Left ventricle myocardium inferior (tissue), 1 donor: Measurements from ENCODE around the gene ENTPD8. TPM values are rescaled to one million over a fixed set of nuclear protein-coding genes. Genes with fewer than 3 reads are reported as not detected.
"Not testable (repeated sequence)": the region's sequence is repeated elsewhere in the genome, so short reads cannot be mapped to it uniquely, and the experiment has no call there.

Source experiments
- DNase-seq: peaks from one replicate; pipeline ENCODE4 v3.0.0-alpha.2; 2020
- H3K27ac ChIP-seq: fragments of 200-600 bp; replicated peaks from 2 replicates; pipeline ENCODE4 v1.8.0; 2021
- H3K27me3 ChIP-seq: fragments of 200-600 bp; 2 replicates; pipeline ENCODE4 v1.8.0; 2021; ENCODE audit warnings: low read depth
- H3K36me3 ChIP-seq: fragments of 200-600 bp; 2 replicates; pipeline ENCODE4 v1.8.0; 2021
- H3K4me1 ChIP-seq: fragments of 200-600 bp; 2 replicates; pipeline ENCODE4 v1.8.0; 2021
- H3K4me3 ChIP-seq: fragments of 200-600 bp; 2 replicates; pipeline ENCODE4 v1.8.0; 2021; ENCODE audit warnings: mild to moderate bottlenecking, moderate library complexity
- H3K9me3 ChIP-seq: fragments of 200-600 bp; replicated peaks from 2 replicates; pipeline ENCODE4 v1.8.0; 2021
- intact Hi-C: fragments of 100-400 bp; cut with micrococcal nuclease; formaldehyde crosslinking; loops from one replicate; pipeline ENCODE4 v1.11.0; 2022
- total RNA-seq: library from RNA; stranded (reverse); fragmentation: NEBNext Ultra II Directional; extraction: Animal tissue kit (Norgen Biotek cat#: 25700); gene quantifications from one replicate; pipeline ENCODE4 v1.2.1, GENCODE V29; 2021
- TF ChIP-seq, protein P1 (sequence below): fragments of 200-600 bp; IDR thresholded peaks from 2 replicates; pipeline ENCODE4 v1.8.0; 2021; ENCODE audit warnings: antibody characterized with exemption, mild to moderate bottlenecking, borderline replicate concordance
- donor health status: DM: no; HTN: yes; CAD: no; lungs with severe emphysema.

The ENTPD8 gene
- total RNA-seq, 1 donor from 2014 or later = not detected

DNA sequence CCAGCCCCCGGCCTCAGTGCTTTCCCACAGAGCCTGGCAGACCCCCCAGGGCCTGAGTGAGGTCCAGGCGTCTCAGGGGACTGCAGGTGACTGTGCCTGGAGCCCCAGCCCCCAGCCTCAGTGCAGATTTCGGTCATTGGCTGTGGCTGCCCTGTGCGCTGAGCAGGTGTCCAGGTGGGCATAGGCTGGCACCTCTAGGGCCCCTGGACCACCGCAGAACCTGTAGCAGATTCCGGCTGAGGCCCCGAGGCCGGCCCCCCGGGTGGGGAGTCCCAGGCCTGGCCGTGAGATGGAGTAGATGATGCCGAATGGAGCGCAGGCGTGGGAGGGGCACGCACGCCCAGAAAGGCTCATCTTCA, 30.3 kb downstream of the ENTPD8 start:
- peak overlapping the region; percentile 92 for H3K27ac ChIP-seq

DNA sequence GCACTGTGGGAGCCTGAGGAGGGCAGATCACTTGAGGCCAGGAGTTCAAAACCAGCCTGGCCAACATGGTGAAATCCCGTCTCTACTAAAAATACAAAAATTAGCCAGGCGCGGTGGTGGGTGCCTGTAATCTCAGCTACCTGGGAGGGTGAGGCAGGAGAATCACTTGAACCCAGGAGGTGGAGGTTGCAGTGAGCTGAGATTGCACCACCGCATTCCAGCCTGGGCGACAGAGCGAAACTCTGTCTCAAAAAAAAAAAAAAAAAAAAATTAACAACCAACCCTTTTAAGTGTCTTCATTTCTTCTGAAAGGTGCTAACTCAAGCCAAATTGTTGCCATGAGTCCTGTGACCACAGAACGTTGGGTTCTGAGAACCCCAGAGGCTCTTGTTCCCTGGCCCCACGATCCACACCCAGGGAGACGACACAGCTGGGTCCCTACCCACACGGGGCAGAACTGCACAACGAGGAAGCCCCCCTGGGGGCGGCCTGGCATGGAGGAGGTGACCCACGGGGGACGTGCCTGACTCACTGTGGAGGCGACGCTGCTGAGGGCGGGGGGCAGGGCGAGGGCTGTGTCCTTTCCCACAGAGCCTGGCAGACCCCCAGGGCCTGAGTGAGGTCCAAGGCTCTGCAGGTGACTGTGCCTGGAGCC, 30.8 kb downstream of the ENTPD8 start:
- DNase-seq, H3K9me3 ChIP-seq, H3K36me3 ChIP-seq, intact Hi-C loops, H3K27me3 ChIP-seq: not testable (repeated sequence)
- Histone ChIP-seq H3K4me3 (peak overlapping the region; percentile 50), H3K4me1 (peaks cover 78% of the 10 kb centered on the region), H3K27ac (peak overlapping the region; percentile 92)

More for the DNA sequence above, 30.3 kb downstream of the ENTPD8 start:
- TF ChIP-seq, protein P1, sequence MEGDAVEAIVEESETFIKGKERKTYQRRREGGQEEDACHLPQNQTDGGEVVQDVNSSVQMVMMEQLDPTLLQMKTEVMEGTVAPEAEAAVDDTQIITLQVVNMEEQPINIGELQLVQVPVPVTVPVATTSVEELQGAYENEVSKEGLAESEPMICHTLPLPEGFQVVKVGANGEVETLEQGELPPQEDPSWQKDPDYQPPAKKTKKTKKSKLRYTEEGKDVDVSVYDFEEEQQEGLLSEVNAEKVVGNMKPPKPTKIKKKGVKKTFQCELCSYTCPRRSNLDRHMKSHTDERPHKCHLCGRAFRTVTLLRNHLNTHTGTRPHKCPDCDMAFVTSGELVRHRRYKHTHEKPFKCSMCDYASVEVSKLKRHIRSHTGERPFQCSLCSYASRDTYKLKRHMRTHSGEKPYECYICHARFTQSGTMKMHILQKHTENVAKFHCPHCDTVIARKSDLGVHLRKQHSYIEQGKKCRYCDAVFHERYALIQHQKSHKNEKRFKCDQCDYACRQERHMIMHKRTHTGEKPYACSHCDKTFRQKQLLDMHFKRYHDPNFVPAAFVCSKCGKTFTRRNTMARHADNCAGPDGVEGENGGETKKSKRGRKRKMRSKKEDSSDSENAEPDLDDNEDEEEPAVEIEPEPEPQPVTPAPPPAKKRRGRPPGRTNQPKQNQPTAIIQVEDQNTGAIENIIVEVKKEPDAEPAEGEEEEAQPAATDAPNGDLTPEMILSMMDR = no peak
- Histone ChIP-seq H3K4me1 (peaks cover 76% of the 10 kb centered on the region), H3K9me3 (no peaks in the 10 kb centered on the region), H3K4me3 (peak overlapping the region; percentile 50), H3K27me3 (no peaks in the 10 kb centered on the region), H3K36me3 (no peaks in the 10 kb centered on the region)
- no peak for DNase-seq
- intact Hi-C loops = no loop called here

DNA sequence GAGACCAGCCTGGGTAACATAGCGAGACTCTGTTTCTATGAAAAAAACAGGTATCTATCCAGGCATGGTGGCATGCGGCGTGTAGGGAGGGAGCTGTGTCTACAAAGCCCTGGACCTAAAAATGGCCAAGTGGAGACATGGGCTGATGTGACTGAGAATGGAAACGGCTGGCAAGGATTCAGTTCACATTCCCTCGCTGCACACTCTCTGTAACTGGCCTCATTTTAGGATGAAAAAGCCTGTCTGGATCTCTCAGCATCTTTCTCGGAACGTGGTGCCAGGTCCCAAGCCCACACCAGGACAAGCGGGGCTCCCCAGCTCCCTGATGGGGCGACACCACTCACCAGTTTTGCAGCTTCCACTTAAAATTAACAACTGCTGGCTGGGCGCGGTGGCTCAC, 31.6 kb downstream of the ENTPD8 start:
- Histone ChIP-seq H3K36me3 (no peaks in the 10 kb centered on the region), H3K27ac (no peak overlapping the region), H3K4me3 (no peak overlapping the region), H3K9me3 (no peaks in the 10 kb centered on the region), H3K27me3 (no peaks in the 10 kb centered on the region), H3K4me1 (peaks cover 72% of the 10 kb centered on the region)
- no peak for DNase-seq
- TF ChIP-seq, protein P1 = no peak
- intact Hi-C loops = loop anchor here (5.0 kb wide), 1 partner anchor 112 kb away; no protein-coding TSS in a partner anchor

DNA sequence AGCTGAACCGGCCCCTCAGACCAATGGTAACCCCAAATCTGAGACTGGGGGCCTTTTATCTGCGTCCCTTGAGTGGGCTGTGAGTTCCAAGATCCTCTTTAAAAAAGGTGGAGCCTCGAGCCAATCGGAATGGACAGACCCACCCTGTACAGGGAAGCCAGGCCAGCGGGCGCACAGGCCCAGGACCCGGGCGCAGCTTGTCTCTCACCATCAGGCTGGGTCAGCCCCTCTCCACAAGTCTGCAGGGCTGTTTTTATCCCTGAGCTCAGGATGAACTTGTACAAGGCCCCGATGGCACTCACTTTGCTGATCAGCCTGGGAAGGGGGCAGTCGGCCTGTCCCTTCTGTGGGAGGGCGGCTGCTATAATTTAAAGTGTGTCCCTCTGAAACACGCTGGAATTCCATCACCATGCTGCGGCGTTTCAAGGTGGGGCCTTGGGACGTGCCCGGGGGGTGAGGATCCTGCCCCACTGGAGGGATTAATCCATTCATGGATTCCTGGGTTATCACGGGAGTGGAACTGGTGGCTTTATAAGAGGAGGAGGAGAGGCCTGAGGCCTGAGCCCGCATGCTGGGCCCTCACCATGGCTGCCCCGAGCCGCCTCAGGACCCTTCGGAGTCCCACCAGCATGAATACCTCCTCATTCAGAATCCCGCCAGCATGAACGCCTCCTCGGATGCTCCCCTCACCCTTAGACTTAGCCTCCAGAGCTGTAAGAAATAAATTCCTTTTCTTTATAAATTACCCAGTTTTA, 32.3 kb downstream of the ENTPD8 start:
- no peaks in the 10 kb centered on the region for H3K9me3 ChIP-seq
- intact Hi-C loops = loop anchor here (5.0 kb wide), 1 partner anchor 112 kb away; no protein-coding TSS in a partner anchor
- TF ChIP-seq, protein P1 = no peak
- H3K27ac ChIP-seq = no peak overlapping the region
- H3K36me3 ChIP-seq = no peaks in the 10 kb centered on the region
- no peaks in the 10 kb centered on the region for H3K27me3 ChIP-seq
- H3K4me3 ChIP-seq = no peak overlapping the region
- DNase-seq = no peak
- H3K4me1 ChIP-seq = peaks cover 67% of the 10 kb centered on the region

DNA sequence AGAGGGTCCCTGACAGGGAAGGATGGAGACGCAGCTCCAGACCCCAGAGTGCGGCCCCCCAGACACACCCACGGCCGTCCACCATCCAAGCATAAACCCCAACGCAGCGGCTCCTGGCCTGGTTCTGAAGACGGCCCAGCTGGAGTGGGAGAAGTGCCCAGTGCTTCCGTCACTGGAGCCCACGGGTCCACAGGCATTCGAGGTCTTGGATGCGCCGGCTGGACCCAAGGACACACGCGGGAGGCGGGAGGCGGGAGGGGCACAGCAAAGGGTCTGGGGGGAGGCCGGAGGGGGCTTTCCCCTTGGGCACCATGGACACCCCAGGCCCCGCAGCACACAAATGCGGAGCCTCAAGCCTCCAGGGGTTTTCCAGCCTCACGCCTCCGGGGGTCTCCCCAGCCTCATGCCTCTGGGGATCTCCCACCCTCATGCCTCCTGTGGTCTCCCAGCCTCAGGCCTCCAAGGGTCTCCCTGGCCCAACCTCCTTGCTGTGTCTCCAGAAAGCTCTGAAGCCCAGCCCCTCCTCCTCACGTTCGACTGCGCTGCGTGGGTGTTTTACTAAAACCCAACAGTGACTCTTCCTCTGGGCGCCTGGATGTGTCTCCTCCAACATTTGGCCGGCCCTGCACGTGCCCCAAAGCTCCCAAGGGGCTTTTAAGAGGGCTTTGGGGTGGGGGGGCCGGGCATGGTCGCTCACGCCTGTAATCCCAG, 33.4 kb downstream of the ENTPD8 start:
- peak overlapping the region; percentile 65 for H3K4me3 ChIP-seq
- H3K27ac ChIP-seq = peak overlapping the region; percentile 72
- no peaks in the 10 kb centered on the region for H3K27me3 ChIP-seq
- no peaks in the 10 kb centered on the region for H3K9me3 ChIP-seq
- peak; percentile 67 for DNase-seq
- intact Hi-C loops = loop anchor here (5.0 kb wide), 1 partner anchor 110 kb away; no protein-coding TSS in a partner anchor
- peaks cover 63% of the 10 kb centered on the region for H3K4me1 ChIP-seq
- H3K36me3 ChIP-seq = no peaks in the 10 kb centered on the region
- TF ChIP-seq, protein P1 = no peak
